GM23338 (cell line): ENCODE data around the gene WDR93. TPM values are rescaled to one million over a fixed set of nuclear protein-coding genes. Genes with fewer than 3 reads are reported as not detected.

Experiments used
- ATAC-seq: fragments of 200-7000 bp; cut with Tn5 transposase; 3 replicates; pipeline ENCODE4 v1.9.1; 2020
- DNase-seq: peaks from one replicate; pipeline ENCODE4 v3.0.0-alpha.2; 2015; ENCODE audit warnings: low spot score
- H2AFZ ChIP-seq: fragments of 200-600 bp; sonication (generic); 2 replicates; pipeline ENCODE4 v1.8.0; 2016; ENCODE audit warnings: antibody characterized with exemption, mild to moderate bottlenecking, moderate library complexity
- H3F3A ChIP-seq: fragments of 200-600 bp; sonication (generic); replicated peaks from 2 replicates; pipeline ENCODE4 v1.8.0; 2017; ENCODE audit warnings: antibody characterized with exemption, mixed run types, low read depth
- H3K27ac ChIP-seq: fragments of 200-600 bp; sonication (generic); 2 replicates; pipeline ENCODE4 v1.6.1; 2016; ENCODE audit warnings: low read depth
- H3K27me3 ChIP-seq: fragments of 200-600 bp; sonication (generic); 2 replicates; pipeline ENCODE4 v1.8.0; 2016; ENCODE audit warnings: mild to moderate bottlenecking, mixed run types, moderate library complexity; ENCODE audit not compliant: insufficient read depth
- H3K36me3 ChIP-seq: fragments of 200-600 bp; sonication (generic); 2 replicates; pipeline ENCODE4 v1.8.0; 2016; ENCODE audit warnings: mild to moderate bottlenecking; ENCODE audit not compliant: insufficient read depth
- H3K4me1 ChIP-seq: fragments of 200-600 bp; sonication (generic); 2 replicates; pipeline ENCODE4 v1.8.0; 2016; ENCODE audit warnings: mild to moderate bottlenecking, moderate library complexity; ENCODE audit not compliant: insufficient read depth
- H3K4me2 ChIP-seq: fragments of 200-600 bp; sonication (generic); 2 replicates; pipeline ENCODE4 v1.7.1; 2017; ENCODE audit warnings: mixed run types
- H3K4me3 ChIP-seq: fragments of 200-600 bp; sonication (generic); 2 replicates; pipeline ENCODE4 v1.6.1; 2016; ENCODE audit warnings: mixed run types
- H3K79me2 ChIP-seq: fragments of 200-600 bp; sonication (generic); replicated peaks from 2 replicates; pipeline ENCODE4 v1.8.0; 2017; ENCODE audit warnings: mild to moderate bottlenecking; ENCODE audit not compliant: insufficient read depth
- H3K9me2 ChIP-seq: fragments of 200-600 bp; sonication (generic); 2 replicates; pipeline ENCODE4 v1.8.0; 2017; ENCODE audit not compliant: insufficient read depth
- H4K20me1 ChIP-seq: fragments of 200-600 bp; sonication (generic); replicated peaks from 2 replicates; pipeline ENCODE4 v1.8.0; 2017; ENCODE audit warnings: mild to moderate bottlenecking; ENCODE audit not compliant: insufficient read depth
- H3K27ac Mint-ChIP-seq: 2 replicates; pipeline ENCODE4 v1.8.0; 2020; ENCODE audit warnings: inconsistent platforms, mild to moderate bottlenecking, moderate library complexity, mixed read lengths
- H3K27me3 Mint-ChIP-seq: 3 replicates; pipeline ENCODE4 v1.8.0; 2022; ENCODE audit warnings: low read depth, mild to moderate bottlenecking, moderate library complexity, mixed read lengths, inconsistent platforms; ENCODE audit not compliant: insufficient read depth, poor library complexity
- H3K36me3 Mint-ChIP-seq: 3 replicates; pipeline ENCODE4 v1.8.0; 2021; ENCODE audit warnings: low read depth, mild to moderate bottlenecking, inconsistent platforms, moderate library complexity, mixed read lengths
- H3K4me1 Mint-ChIP-seq: 3 replicates; pipeline ENCODE4 v1.8.0; 2020; ENCODE audit warnings: mild to moderate bottlenecking, inconsistent platforms, mixed read lengths
- H3K4me3 Mint-ChIP-seq: 3 replicates; pipeline ENCODE4 v1.8.0; 2021; ENCODE audit warnings: moderate library complexity, mild to moderate bottlenecking, inconsistent platforms, mixed read lengths
- H3K9me3 Mint-ChIP-seq: 3 replicates; pipeline ENCODE4 v1.8.0; 2020; ENCODE audit warnings: moderate library complexity, mild to moderate bottlenecking, inconsistent platforms, mixed read lengths
- CREB1 ChIP-seq: fragments of 250-450 bp; sonication (Bioruptor Pico); IDR thresholded peaks from 2 replicates; pipeline ENCODE4 v1.5.0; 2020; ENCODE audit warnings: low read depth, mild to moderate bottlenecking, moderate library complexity
- CTCF ChIP-seq, 2 experiments: fragments of 200-600 bp in 1 of 2; sonication (generic) in 1 of 2; conservative IDR thresholded peaks; 2 replicates each; pipeline versions ENCODE4 v1.5.1 to v1.6.1; 2016 to 2017; ENCODE audit warnings: antibody characterized with exemption in 2 of 2, low read depth in 2 of 2, mild to moderate bottlenecking in 2 of 2, moderate library complexity in 1 of 2
- ETS1 ChIP-seq: IDR thresholded peaks from 2 replicates; pipeline ENCODE4 v1.6.1; 2016; ENCODE audit warnings: antibody characterized with exemption
- EZH2 ChIP-seq: fragments of 200-600 bp; sonication (generic); IDR thresholded peaks from one replicate; pipeline ENCODE4 v1.8.0; 2017; ENCODE audit warnings: antibody characterized with exemption, mild to moderate bottlenecking, low read depth; ENCODE audit not compliant: unreplicated experiment
- EZH2phosphoT487 ChIP-seq: fragments of 200-600 bp; sonication (generic); IDR thresholded peaks from one replicate; pipeline ENCODE4 v1.8.1; 2018; ENCODE audit warnings: antibody characterized with exemption; ENCODE audit not compliant: unreplicated experiment
- JUNB ChIP-seq: IDR thresholded peaks from one replicate; pipeline ENCODE4 v1.6.1; 2016; ENCODE audit warnings: antibody characterized with exemption; ENCODE audit not compliant: unreplicated experiment
- NANOG ChIP-seq: IDR thresholded peaks from 2 replicates; pipeline ENCODE4 v1.6.1; 2016; ENCODE audit warnings: antibody characterized with exemption, borderline replicate concordance
- POLR2AphosphoS5 ChIP-seq: IDR thresholded peaks from 2 replicates; pipeline ENCODE4 v1.6.1; 2016; ENCODE audit warnings: antibody characterized with exemption, low read depth
- REST ChIP-seq: IDR thresholded peaks from one replicate; pipeline ENCODE4 v1.6.1; 2018; ENCODE audit warnings: antibody characterized with exemption; ENCODE audit not compliant: unreplicated experiment
- STAT1 ChIP-seq: IDR thresholded peaks from one replicate; pipeline ENCODE4 v1.6.1; 2016; ENCODE audit warnings: antibody characterized with exemption; ENCODE audit not compliant: unreplicated experiment
- ZNF114 ChIP-seq: fragments of 250-450 bp; sonication (Bioruptor Pico); IDR thresholded peaks from 2 replicates; pipeline ENCODE4 v1.5.0; 2020; ENCODE audit warnings: mild to moderate bottlenecking, moderate library complexity
- ZNF331 ChIP-seq: fragments of 250-450 bp; sonication (Bioruptor Pico); IDR thresholded peaks from 2 replicates; pipeline ENCODE4 v1.5.0; 2020; ENCODE audit warnings: low read depth, mild to moderate bottlenecking, moderate library complexity
- ZNF462 ChIP-seq: fragments of 250-450 bp; sonication (Bioruptor Pico); IDR thresholded peaks from 2 replicates; pipeline ENCODE4 v1.5.0; 2020; ENCODE audit warnings: mild to moderate bottlenecking, moderate library complexity
- polyA plus RNA-seq: library from polyadenylated mRNA; unstranded; fragments of >200 nt; fragmentation: Nextera tagmentation; extraction: Ambion mirVana; gene quantifications from 2 replicates; pipeline ENCODE4 v1.2.1, GENCODE V29; 2016
- total RNA-seq: library from RNA; depleted of rRNA; stranded (reverse); fragments of >200 nt; shearing (Covaris generic); gene quantifications from 2 replicates; pipeline ENCODE4 v1.2.3, GENCODE V29; 2014

The WDR93 gene
- total and polyA plus RNA-seq, 2 experiments from 2014 or later: 0.14 TPM; not detected in 1

GRCh38 chr15:89787944-89788343, 97.3 kb downstream of the WDR93 start:
- Histone ChIP-seq H3K4me2 (no peak overlapping the region), H3K27me3 (no peaks in the 10 kb centered on the region), H4K20me1 (no peaks in the 10 kb centered on the region), H3K9me2 (no peaks in the 10 kb centered on the region), H3K4me1 (peaks cover 11% of the 10 kb centered on the region), H3K79me2 (no peaks in the 10 kb centered on the region), H3F3A (no peaks in the 10 kb centered on the region), H3K4me3 (no peak overlapping the region), H3K36me3 (no peaks in the 10 kb centered on the region), H2AFZ (no peak overlapping the region), H3K27ac (no peak overlapping the region)
- H3K4me1 Mint-ChIP-seq: peaks cover 15% of the 10 kb centered on the region
- TF ChIP-seq EZH2phosphoT487: no peak
- no peak for TF ChIP-seq NANOG
- TF ChIP-seq ZNF462 (CRISPR knock-in tag): no peak
- no peak for TF ChIP-seq ZNF114 (CRISPR knock-in tag)
- no peak for TF ChIP-seq EZH2
- no peak for TF ChIP-seq ETS1
- TF ChIP-seq POLR2AphosphoS5: no peak
- no peak for TF ChIP-seq CREB1 (CRISPR knock-in tag)
- TF ChIP-seq STAT1: no peak
- no peak for TF ChIP-seq CTCF (conservative IDR thresholded peaks at IDR 0.05; ENCODE audit: low read depth in 2 of 2)
- TF ChIP-seq ZNF331 (CRISPR knock-in tag): no peak
- TF ChIP-seq REST: no peak
- no peak for TF ChIP-seq JUNB
- no peak overlapping the region for H3K4me3 Mint-ChIP-seq
- peaks cover 8% of the 10 kb centered on the region; the same call in 2 of the 3 replicates for H3K9me3 Mint-ChIP-seq
- DNase-seq: no peak
- peaks cover 10% of the 10 kb centered on the region for H3K27me3 Mint-ChIP-seq
- peaks cover 3% of the 10 kb centered on the region; the same call in 1 of the 3 replicates for H3K36me3 Mint-ChIP-seq
- no peak for ATAC-seq
- no peak overlapping the region for H3K27ac Mint-ChIP-seq
